Ishikawa (cell line): ENCODE measurements around the gene COL26A1.

ENCODE experiments used
- CEBPB ChIP-seq: IDR thresholded peaks from 2 replicates; pipeline ENCODE4 v1.6.1; 2012
- CREB1 ChIP-seq: IDR thresholded peaks from 2 replicates; pipeline ENCODE4 v1.6.1; 2012; ENCODE audit warnings: low read depth
- EGR1 ChIP-seq: IDR thresholded peaks from 2 replicates; pipeline ENCODE4 v1.6.1; 2012
- EP300 ChIP-seq: IDR thresholded peaks from 2 replicates; pipeline ENCODE4 v1.6.1; 2012; ENCODE audit warnings: borderline replicate concordance
- FOXM1 ChIP-seq: IDR thresholded peaks from 2 replicates; pipeline ENCODE4 v1.6.1; 2012; ENCODE audit warnings: low read depth, borderline replicate concordance
- MAX ChIP-seq: IDR thresholded peaks from 2 replicates; pipeline ENCODE4 v1.6.1; 2012
- NFIC ChIP-seq: IDR thresholded peaks from 2 replicates; pipeline ENCODE4 v1.6.1; 2012
- RAD21 ChIP-seq: IDR thresholded peaks from 2 replicates; pipeline ENCODE4 v1.6.1; 2012; ENCODE audit warnings: low read depth
- TAF1 ChIP-seq: IDR thresholded peaks from 2 replicates; pipeline ENCODE4 v1.6.1; 2012; ENCODE audit warnings: low read depth, mild to moderate bottlenecking
- TCF12 ChIP-seq: IDR thresholded peaks from 2 replicates; pipeline ENCODE4 v1.6.1; 2012; ENCODE audit warnings: low read depth
- TEAD4 ChIP-seq: IDR thresholded peaks from 2 replicates; pipeline ENCODE4 v1.6.1; 2012
- YY1 ChIP-seq: IDR thresholded peaks from 2 replicates; pipeline ENCODE4 v1.6.1; 2012; ENCODE audit warnings: low read depth
- ZBTB7A ChIP-seq: IDR thresholded peaks from 2 replicates; pipeline ENCODE4 v1.6.1; 2012; ENCODE audit warnings: low read depth
- TF ChIP-seq, protein P1 (sequence below): IDR thresholded peaks from 2 replicates; pipeline ENCODE4 v1.6.1; 2012
- TF ChIP-seq, protein P2 (sequence below): IDR thresholded peaks from 2 replicates; pipeline ENCODE4 v1.6.1; 2012; ENCODE audit warnings: low read depth, mild to moderate bottlenecking

COL26A1 gene

DNA sequence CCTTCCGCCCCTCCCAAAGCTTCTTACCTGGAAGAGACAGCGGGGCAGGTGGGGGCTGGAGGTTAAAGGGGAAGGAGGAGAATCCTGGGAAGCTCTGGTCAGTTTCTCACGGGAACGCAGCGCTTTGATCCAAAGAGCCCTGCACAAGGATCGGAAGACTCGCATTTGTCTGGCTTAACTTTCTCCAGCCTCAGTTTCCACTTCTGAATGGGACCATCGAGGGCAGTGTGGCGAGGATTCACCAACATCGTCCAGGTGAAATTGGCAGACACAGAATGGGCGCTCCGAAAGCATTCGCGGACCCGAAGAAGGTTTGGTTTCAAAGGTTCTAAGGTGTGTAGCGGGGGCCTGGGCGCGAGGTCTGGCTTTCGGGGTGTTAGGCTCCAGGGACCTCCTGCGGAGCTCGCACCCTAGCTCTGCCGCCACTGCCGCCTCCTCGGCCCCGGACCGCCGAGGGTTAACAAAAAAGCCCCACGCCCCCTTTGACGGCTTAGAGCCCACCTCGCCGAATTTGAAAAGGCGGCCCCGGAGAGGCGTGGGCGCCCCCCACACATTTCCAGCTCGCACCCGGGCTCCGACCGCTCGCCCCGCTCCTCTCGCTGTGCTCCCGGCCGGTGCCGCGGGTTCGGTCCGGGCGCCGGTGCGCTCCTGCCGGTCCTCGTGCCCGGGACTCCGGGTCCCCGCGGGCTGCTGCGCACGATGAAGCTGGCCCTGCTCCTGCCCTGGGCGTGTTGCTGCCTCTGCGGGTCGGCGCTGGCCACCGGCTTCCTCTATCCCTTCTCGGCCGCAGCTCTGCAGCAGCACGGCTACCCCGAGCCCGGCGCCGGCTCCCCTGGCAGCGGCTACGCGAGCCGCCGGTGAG is at the start of gene COL26A1:
Gene COL26A1, plus strand, starts transcription at position 542 of the 862 bp plus-strand sequence. Its CDS starts 158 bp downstream, at position 700.
- TF ChIP-seq EGR1 (no peak), ZBTB7A (peak; percentile 70; the same call in 1 of the 2 replicates), CREB1 (no peak), MAX (peak; percentile 63; the same call in 1 of the 2 replicates), FOXM1 (no peak), TCF12 (no peak), TEAD4 (no peak), NFIC (no peak), TAF1 (0 out of 2 replicates have a peak, but pooled peaks have one; percentile 34), RAD21 (no peak), CEBPB (no peak), EP300 (no peak), YY1 (no peak)
- TF ChIP-seq, protein P1, sequence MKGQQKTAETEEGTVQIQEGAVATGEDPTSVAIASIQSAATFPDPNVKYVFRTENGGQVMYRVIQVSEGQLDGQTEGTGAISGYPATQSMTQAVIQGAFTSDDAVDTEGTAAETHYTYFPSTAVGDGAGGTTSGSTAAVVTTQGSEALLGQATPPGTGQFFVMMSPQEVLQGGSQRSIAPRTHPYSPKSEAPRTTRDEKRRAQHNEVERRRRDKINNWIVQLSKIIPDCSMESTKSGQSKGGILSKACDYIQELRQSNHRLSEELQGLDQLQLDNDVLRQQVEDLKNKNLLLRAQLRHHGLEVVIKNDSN = no peak
- TF ChIP-seq, protein P2, sequence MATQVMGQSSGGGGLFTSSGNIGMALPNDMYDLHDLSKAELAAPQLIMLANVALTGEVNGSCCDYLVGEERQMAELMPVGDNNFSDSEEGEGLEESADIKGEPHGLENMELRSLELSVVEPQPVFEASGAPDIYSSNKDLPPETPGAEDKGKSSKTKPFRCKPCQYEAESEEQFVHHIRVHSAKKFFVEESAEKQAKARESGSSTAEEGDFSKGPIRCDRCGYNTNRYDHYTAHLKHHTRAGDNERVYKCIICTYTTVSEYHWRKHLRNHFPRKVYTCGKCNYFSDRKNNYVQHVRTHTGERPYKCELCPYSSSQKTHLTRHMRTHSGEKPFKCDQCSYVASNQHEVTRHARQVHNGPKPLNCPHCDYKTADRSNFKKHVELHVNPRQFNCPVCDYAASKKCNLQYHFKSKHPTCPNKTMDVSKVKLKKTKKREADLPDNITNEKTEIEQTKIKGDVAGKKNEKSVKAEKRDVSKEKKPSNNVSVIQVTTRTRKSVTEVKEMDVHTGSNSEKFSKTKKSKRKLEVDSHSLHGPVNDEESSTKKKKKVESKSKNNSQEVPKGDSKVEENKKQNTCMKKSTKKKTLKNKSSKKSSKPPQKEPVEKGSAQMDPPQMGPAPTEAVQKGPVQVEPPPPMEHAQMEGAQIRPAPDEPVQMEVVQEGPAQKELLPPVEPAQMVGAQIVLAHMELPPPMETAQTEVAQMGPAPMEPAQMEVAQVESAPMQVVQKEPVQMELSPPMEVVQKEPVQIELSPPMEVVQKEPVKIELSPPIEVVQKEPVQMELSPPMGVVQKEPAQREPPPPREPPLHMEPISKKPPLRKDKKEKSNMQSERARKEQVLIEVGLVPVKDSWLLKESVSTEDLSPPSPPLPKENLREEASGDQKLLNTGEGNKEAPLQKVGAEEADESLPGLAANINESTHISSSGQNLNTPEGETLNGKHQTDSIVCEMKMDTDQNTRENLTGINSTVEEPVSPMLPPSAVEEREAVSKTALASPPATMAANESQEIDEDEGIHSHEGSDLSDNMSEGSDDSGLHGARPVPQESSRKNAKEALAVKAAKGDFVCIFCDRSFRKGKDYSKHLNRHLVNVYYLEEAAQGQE = no peak

DNA sequence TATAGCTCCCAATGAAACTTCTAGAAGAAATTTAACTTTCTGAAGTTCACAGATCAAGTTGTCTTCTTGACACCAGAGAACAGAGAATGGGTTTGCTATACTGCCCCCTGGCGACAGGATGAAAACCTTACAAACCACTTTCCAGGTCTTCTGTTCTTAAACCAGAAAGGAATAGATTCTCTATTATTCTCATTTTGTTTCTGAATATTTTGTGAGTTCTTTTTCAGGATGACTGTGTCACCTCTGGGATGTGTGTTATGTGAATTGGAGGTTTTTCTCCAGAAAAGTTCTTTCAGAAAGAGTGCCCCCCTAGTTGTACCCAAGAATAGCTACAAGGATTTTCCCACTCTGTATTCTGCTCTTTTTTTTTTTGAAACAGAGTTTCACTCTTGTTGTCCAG is 47.3 kb upstream of the COL26A1 start:
- TF ChIP-seq RAD21 (peak; percentile 25; the same call in 1 of the 2 replicates), CEBPB (no peak)
- TF ChIP-seq, protein P2 = no peak

DNA sequence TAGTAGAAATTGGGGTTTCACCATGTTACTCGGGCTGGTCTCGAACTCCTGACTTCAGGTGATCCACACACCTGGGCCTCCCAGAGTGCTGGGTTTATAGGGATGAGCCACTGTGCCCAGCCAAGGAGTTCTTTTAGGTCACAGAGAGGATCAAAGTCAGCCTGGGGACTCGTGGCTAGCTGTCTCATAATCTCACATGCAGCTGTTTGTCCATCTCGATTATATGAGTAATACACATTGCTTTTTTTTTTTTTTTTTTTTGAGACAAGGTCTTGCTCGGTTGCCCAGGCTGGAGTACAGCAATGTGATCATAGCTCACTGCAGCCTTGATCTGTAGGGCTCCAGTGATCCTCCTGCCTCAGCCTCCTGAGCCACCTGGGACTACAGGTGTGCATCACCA is 43.3 kb upstream of the COL26A1 start:
- no peak for TF ChIP-seq MAX
- TF ChIP-seq TAF1 = no peak
- TF ChIP-seq ZBTB7A = no peak
- TF ChIP-seq, protein P1 = no peak

DNA sequence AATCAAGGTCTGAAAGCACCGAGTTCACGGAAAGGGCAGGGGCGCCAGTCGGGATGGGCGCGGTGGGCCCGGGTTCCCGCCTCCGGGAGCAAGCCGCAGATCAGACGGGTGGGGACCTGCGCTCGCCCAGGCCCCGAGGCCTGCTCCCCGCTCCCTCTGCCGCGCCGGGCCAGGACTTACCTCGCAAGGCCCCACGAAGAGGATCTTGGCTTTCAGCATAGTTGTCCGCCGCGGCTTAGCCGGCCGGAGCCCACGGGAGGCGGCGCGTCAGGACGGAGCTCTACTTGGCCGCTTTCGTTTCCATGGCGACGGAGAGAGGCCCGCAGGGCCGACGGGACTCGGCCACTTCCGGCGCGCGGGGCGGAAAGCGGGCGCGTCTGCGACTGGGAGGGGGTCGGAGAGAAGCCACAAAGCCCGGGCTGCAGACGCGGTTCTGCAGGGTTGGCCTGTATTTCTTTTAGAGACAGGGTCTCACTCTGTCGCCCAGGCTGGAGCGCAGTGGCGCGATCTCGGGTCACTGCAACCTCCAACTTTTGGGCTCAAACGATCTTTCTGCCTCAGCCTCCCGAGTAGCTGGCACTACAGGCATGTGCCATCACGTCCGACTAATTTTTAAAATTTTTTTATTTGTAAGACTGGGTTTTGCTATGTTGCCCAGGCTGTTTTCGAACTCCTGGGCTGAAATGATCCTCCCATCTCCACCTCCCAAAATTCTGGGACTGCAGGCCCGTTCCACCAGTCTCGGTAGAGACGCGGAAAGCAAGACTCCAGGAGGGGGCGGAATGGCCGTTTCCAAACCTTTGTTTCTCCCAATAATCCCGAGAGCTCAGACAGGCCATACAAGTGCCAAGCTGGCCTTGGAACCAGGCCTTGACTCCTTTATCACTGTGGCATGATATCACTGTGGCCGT is 40.9 kb upstream of the COL26A1 start, which contains the start of gene IFT22:
Gene IFT22, minus strand, starts transcription at position 322 of the 911 bp plus-strand sequence. Its CDS starts 103 bp downstream, at position 219.
- TF ChIP-seq CREB1 (no peak), FOXM1 (no peak), RAD21 (peak; percentile 42), NFIC (no peak), TEAD4 (peak; percentile 32; the same call in 1 of the 2 replicates), YY1 (peak; percentile 40; the same call in 1 of the 2 replicates), TAF1 (peak; percentile 87), EGR1 (no peak), EP300 (no peak), ZBTB7A (no peak), TCF12 (0 out of 2 replicates have a peak, but pooled peaks have one; percentile 18), MAX (0 out of 2 replicates have a peak, but pooled peaks have one; percentile 18), CEBPB (no peak)
- TF ChIP-seq, protein P1 = no peak
- TF ChIP-seq, protein P2 = no peak
